ENCODE data around the gene AGPAT2.

AGPAT2 gene

GRCh38 chr9:136648751-136649150 is 38.5 kb downstream of the AGPAT2 start:
- TF ChIP-seq, protein P1, sequence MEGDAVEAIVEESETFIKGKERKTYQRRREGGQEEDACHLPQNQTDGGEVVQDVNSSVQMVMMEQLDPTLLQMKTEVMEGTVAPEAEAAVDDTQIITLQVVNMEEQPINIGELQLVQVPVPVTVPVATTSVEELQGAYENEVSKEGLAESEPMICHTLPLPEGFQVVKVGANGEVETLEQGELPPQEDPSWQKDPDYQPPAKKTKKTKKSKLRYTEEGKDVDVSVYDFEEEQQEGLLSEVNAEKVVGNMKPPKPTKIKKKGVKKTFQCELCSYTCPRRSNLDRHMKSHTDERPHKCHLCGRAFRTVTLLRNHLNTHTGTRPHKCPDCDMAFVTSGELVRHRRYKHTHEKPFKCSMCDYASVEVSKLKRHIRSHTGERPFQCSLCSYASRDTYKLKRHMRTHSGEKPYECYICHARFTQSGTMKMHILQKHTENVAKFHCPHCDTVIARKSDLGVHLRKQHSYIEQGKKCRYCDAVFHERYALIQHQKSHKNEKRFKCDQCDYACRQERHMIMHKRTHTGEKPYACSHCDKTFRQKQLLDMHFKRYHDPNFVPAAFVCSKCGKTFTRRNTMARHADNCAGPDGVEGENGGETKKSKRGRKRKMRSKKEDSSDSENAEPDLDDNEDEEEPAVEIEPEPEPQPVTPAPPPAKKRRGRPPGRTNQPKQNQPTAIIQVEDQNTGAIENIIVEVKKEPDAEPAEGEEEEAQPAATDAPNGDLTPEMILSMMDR (IDR thresholded peaks at IDR 0.05) = no peak

DNA sequence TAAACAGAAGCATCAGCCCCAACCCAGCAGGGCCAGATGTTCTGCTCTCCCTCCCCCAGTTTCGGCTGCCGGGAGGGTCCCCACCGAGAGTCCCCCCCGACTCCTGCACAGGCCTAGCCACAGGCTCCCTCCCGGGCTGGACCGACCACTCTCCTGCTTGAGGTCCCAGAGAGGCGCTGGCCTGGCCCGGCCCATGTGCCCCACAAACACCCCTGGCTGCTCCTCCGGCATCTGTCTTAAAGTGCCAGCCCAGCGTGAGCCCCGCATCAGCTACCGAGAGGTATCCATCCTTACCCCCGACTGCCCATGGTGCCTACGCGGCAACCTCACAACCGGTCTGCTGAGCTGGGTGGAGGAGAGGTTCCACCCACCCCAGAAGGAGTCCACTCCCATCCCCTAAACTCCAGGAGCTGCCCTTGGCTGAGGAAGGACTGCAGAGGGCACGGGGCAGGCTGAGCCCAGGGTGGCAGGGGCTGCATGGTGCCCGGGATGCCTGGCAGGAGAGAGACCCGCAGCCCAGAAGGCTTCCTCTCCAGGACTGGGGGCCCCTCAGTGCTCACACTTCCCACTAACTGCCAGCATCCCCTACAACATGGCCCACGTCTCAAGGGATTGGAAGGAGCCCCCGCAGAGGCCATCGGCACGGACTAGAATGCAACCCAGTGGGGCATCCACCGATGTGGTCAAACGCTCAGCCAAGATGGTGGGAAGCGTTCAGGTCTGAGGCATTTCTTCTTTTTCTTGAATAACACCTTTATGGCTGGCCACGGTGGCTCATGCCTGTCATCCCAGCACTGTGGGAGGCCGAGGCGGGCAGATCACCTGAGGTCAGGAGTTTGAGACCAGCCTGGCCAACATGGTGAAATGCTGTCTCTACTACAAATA is 40.2 kb downstream of the AGPAT2 start:
- TF ChIP-seq, protein P1 (IDR thresholded peaks at IDR 0.05) = no peak

DNA sequence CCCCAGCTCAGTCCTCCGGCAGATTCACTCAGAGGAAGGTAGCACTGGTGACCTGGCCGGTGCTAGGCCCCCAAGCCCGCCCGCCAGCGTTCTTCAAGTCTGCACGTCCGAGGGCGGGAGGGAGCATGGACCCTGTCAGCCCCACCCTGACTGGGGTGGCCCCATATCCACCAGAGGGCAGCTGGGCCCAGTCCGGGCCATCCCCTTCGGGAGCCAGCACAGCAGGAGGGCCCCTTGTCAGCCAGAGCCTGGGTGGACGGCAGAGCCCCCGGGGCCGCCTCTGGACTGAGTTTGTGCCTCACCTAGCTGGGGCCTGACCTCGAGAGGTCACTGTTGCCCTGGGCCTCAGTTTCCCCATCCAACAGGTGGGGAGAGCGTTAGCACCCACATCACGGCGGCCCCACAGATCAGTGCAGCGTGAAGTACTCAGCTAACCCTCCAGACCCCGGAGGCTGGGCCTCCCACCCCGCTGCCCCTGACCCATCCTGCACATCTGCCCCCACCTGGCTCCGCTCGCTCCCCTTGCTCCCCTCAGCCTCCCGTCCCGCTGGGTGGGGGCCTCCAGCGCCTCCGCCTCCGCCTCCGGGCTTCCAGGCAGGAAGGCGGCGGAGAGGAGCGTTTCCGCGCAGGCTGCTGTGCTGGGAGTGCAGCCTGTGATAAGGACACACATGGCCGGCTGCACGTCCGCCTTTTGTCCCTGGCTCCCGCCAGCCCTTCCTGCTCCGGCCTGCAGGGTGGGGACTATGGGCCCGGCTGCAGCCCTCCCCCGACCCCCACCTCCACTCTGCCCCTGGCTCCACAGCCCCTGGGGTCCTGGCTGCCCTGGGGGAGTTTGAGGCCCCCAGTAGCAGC is 41.1 kb downstream of the AGPAT2 start:
- TF ChIP-seq, protein P1 (IDR thresholded peaks at IDR 0.05) = no peak

GRCh38 chr9:136645352-136645902 is 41.8 kb downstream of the AGPAT2 start:
- TF ChIP-seq, protein P1 (IDR thresholded peaks at IDR 0.05) = no peak

DNA sequence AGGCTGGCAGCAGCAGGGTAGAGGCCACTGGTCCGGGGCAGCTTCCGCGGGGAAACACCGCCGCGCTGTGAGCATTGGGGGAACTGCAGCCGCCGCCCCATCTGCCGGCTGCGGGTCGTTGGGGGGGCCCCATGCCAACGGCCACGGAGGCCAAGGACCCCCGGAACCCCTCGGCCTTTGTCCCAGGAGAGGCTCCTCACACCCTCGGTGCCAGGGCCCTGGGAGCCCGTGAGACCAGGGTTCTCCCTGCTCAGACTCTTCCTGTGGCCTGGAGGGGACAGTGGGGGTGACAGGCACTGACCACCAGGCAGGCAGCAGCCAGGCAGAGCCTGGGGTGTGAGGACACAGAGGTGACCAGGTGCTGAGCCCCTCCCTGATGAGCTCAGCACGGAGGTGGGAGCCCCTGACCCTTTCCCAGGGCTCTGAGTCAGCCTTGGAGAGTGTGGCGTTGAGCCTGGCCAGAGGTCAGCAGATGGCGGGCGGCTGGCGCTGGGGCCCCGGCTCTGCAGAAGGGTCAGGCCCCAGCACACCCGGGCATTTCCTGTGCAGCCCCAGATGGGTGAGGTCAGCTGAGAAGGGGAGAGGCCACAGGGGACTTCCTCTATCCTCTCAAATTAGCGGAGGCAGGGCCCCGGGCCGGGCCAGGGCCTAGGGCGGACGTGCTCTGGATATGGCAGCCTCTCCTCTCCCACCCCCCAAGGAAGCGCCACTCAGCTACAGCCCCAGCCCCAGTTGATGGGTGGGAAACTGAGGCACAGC is 42.5 kb downstream of the AGPAT2 start:
- TF ChIP-seq, protein P1 (IDR thresholded peaks at IDR 0.05) = peak; percentile 98

DNA sequence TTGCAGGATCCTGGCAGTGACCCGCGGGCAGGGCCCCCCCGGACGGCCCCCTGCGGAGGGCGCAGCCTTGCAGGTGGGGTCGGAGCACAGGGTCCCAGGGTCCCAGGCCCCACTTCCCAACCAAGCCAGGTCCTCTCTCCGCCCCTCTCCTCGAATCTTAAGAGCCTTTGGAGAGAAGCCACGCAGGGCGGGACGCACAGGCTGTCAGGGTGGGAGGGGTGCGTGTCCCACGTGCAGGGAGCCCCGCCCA is 43.0 kb downstream of the AGPAT2 start:
- TF ChIP-seq, protein P1 (IDR thresholded peaks at IDR 0.05) = no peak

Data from LNCAP (cell line).